ENCODE results near the gene CD300LF. TPM values are rescaled to one million over a fixed set of nuclear protein-coding genes. Genes with fewer than 3 reads are reported as not detected.

Gene CD300LF
- polyA plus RNA-seq, 1 donor, result 0.23 TPM

DNA sequence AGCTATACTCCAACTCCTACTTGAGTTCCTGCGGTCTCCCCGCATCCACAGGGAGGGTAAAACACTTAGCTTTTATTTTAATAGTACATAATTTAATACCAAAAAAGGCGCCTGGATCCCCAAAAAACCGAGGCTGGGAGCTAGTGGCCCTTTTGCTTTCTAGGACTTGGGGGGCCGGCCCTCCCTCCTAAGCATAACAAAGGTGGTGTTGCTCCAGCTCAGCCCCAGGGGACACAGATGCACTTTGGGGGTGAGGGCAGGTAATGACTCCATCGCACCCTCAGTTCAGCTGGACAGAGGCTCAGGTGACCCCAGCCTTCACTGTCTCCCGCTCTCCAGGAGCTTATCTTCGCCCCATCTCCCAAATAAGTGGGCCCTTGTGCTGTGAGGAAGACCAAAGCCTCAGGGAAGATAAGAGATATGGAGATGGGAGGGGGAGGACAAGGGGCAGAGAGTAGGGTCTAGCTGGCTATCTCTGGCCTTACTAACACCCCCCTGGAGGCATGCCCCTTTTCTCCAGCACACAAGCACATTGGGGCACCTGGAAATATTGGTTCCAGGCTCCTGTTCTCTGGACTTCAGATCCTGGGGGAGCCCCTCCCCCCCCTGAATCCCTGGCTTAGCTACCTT is 32.9 kb upstream of the CD300LF start:
- DNase-seq, result no peak

DNA sequence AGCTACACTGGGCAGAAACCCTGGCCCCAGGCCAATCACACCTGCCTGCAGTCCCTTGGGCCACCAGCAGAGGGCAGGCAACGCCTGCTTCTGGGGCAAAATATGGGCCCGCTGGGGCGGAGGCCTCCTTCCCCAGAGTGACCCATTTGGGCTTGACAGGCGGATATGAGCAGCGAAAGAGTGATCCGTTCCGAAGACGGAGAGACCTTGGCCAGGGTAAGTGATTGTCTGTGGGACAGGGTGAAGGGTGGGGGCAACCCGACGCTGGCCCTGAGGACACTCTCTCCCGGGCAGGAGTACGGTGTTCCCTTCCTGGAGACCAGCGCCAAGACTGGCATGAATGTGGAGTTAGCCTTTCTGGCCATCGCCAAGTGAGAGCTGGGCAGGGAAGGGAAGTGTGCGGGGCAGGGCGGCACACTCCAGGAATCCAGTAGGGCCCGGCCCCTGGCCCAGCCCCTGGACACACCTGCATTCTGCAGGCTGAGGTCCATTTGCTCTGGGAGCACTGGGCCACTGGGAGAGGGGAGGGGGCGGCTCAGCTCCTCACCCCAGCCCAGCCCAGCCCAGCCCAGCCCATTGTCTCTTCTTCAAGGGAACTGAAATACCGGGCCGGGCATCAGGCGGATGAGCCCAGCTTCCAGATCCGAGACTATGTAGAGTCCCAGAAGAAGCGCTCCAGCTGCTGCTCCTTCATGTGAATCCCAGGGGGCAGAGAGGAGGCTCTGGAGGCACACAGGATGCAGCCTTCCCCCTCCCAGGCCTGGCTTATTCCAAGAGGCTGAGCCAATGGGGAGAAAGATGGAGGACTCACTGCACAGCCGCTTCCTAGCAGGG is 32.2 kb upstream of the CD300LF start:
- no peak for DNase-seq

DNA sequence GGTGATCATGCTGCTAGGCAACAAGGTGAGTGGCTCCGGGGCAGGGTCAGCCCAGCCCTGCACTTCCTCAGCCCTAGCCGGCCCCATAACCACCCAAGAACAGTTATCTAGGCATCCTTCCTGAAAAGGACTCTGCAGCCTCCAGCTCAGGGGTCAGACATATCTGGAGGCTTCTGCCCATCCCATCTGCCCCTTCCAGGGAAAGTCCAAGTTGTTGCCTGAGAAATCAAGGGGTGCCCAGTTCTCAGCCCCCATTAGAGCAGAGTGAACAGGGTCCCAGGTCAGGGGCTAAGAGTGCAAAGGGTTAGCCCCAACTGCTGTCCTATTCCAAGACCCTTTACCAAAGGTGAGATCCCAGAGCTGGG is 31.6 kb upstream of the CD300LF start:
- no peak for DNase-seq

DNA sequence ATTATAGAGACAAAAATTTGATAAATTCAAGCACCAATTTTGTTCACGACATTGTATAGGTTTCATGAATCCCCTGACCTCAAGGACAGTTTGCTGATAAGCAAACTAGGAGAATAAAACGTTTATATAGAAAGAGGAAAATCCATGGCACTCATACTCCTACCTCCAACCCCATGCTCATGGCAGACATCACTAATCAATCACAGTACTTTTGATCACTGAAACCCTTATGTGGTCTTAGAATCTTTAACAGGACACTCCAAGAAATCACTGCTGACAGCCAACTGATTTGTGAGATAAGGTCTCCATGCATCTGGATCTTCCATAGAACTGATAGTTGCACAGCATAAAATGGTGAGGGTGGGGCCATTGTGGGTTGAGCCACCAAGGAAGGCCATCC is 31.0 kb upstream of the CD300LF start:
- no peak for DNase-seq

DNA sequence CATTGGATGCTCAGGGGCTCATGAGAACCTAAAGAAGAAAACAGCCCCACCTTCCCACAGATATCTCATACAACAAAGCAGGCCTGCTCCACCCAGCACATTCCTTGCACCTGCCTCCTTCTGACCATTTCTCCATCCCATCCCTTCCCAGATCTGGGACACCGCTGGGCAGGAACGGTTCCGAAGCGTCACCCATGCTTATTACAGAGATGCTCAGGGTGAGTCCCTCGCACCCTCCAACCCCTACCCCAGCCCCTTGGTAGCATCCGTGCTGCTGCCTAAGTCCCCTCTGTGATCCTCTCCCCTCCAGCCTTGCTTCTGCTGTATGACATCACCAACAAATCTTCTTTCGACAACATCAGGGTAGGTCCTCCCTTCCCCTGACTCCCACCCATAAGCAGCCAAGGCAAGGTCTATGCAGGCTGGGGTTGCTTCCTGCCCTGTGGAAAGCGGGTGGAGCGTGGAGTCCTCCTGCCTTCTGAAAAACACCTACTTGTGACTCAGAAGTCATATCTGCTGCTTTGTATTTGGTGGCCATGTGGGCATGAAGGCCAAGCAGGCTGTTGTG is 30.3 kb upstream of the CD300LF start:
- DNase-seq, result no peak

DNA sequence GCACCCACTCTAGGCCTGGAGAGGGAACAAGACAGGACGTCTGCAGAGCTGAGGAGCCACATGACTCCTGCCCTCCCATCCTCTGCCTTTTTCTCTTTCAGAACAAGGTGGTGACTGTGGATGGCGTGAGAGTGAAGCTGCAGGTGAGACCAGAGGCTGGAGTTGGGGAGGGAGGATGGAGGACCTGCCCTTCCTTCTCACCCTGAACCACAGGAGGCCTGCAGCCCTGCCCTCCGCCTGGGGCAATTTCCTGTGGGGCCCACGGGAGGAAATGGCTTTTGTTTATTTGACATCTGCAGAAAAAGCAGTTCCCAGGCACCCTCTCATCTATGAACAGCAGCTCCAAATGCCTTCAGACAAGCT is 29.4 kb upstream of the CD300LF start:
- DNase-seq, result no peak

DNA sequence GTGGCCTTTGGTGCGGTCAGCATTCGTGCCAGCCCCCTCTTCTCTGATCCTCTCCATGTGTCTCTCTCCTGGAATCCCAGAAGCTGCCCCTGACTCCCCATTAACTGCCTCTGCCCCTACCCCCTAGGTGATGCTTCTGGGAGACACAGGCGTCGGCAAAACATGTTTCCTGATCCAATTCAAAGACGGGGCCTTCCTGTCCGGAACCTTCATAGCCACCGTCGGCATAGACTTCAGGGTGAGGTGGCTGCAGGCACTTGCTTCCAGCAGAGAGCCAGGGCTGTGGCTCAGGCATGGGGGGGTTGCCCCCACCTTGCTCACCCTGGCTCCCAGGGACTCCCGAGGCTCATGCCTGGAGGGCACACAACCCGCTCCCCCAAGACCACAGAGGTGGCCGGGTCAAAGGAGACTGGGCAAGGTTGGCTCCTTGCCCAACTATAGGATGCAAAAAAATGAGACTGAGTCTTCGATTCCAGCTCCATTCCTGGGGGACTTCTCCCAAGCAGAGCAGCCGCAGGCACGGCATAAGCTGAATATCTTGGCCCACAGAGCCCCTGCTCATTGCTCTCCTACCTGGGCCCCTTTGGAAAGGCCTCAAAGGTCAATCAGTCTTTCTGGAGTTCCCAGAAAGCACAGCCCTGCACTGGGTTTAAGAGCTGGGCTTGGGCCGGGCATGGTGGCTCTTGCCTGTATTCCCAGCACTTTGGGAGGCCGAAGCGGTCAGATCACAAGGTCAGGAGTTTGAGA is 28.1 kb upstream of the CD300LF start:
- DNase-seq, result no peak

DNA sequence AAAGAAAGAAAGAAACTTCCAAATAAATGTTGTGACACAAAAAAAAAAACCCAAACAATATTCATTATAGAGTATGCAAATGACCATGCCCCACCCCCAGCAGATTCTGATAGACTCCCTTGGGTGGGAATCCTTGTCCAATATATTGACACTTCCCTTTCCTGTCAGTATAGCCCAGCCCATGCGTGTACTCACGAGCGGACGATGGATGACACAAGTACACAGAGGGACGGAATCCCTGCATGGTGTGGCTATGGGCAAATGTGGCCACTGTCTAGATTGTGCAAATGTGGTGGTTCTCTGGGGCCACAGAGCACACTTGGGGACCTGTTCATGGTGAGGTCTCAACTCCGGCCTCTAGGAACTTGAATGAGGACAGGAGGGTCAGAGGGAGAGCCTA is 27.4 kb upstream of the CD300LF start:
- no peak for DNase-seq

DNA sequence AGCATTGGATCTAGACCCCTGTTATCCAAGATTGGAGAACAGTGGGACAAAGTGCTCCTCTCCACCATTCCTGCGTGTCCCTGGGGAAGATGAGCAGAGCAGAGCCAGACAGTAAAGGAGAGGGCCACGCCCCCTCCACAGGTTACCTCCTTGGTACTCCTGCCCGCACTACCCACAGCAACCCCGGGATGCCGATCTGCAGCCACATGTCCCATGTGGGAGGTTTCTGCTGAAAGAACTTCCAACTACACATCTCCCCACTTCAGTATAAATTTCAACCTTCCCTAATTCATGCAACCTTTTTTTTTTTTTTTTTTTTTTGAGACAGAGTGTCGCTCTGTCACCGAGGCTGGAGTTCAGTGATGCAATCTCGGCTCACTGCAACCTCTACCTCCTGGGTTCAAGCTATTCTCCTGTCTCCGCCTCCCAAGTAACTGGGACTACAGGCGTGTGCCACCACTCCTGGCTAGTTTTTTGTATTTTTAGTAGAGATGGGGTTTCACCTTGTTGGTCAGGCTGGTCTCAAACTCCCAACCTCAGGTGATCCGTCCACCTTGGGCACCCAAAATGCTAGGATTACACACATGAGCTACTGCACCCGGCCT is 26.6 kb upstream of the CD300LF start:
- DNase-seq, result no peak

DNA sequence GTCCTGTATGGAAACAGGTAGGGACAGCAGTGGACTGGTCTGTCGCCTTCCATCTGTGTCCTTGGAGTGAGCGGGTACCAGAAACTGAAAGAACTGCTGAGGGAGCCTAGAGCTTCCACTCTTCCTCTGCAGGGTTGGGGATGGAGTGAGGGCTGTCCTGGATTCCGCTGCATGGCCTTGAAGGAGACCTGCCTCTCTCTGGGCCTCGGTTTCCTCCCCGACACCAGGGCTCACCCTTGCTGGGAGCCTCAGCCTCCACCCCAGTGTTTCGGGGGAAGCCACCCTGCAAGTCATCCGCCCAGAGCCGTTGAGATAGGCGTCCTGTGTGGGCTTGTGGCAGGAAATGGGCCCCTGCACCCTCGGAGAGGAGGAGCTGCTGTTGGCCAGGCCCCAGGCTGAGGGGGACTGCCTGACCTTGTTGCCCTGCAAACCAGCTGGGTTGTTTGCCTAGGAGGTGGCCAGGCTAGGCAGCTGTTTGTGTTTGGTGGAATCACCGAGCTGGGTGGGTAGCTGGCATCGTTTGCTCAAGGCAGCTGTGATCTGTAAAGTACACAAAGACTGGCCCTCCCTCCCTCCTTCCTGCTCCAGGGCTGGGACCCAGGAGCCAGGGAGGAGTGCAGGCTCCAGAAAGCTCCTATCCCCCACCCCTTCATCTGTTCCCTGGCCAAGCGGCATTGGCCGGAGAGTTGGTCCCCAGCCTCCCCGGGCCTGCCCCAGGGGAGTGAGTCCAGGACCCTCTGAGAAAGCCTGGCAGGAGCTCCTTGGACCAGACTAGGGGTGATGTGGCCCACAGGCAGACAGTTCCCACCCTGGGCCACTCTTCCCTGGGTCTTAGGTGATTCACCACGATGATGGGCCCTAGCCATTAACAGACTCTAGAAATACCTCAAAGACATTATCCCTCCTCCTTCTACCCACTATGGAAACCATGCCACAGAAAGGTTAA is 25.6 kb upstream of the CD300LF start:
- DNase-seq, result no peak

DNA sequence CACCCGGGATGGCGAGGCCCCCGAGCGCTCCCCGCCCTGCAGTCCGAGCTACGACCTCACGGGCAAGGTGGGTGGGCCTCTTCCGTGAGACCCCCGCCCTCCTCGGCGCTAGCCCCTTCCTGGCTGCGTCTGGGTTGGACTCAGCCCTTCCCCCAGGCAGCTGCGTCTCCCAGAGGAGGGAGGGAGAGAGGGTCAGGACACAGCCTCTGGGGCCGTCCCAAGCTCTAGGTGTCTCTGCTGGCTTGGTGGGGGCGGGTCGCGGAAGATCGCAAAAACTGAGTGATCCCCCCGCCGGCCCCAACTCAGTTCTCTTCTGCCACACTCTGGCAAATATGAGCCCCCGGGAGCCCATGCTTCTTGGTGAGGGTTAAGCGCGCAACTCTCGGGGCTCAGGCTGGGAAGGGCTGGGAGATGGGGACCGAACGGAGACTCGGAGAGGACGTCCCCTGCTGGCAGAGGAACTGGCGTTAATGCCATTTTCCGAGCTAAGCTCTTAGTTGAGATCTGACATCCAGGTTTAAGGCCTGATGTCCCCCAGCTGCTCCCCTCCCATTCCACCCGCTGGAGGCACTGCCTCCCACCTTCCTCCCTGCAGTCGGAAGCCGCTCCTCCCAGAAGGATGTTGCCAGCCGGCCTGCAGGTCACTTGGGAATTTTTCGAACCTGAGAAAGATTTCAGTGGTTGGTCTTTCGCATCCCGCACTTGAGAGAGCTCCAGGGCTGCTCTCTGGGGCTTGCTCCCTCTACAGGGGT is 24.8 kb upstream of the CD300LF start:
- DNase-seq, result no peak

DNA sequence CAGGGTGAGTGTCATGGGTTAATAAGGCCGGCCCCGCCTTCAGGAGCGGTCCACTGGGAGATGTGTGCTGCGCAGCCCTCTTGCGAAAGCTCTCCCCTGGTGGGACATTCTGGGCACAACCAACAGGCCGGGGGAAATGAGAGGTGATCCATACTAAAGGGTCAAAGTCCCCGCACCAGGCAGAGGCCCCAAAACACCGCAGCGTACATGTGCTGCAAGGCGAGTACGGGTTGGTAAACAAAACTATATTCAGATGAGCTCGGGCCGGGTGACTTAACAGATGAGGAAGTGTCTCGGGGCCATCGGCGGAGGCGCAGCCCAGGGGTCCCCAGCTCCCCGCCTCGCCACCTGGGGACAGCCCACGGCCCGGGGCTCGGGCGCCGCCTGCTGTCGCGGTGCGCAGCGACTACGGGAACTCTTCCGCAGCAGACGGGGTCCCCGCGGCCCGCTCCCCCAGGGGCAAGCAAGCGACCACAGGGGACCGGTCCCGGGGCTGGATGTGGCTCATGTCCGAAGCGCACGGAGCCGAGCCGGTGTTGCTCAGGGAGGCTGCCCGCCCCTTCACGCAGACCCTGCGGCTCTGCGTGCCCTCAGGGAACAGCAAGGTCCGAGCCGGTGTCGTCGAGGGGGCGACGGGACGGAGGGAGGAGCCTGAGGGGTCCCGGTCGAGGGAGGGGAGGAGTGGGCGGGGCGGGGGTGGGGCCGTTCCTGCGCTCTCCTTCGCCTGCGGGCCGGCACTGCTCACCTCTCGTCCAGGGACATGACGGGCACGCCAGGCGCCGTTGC is 24.0 kb upstream of the CD300LF start, which contains the start of gene RAB37:
Gene RAB37 (plus strand): TSS at position 744 of the 786 bp plus-strand sequence. CDS start 17 bp downstream, at position 761.
- DNase-seq, result no peak

DNA sequence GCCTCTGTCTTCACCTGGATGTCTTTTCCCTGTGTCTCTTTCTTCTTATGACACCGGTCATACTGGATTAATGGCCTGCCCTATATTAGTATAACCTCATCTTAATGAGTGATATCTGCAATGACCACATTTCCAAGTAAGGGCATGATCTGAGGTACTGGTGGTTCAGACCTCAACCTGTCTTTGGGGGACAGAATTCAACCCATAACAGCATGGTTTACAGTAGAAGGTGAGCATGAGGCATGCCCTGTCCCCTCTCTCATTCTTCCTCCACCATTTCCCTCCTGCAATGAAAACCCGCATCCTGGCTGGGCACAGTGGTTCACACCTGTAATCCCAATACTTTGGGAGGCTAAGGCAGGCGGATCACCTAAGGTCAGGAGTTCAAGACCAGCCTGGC is 21.5 kb upstream of the CD300LF start:
- DNase-seq, result no peak

DNA sequence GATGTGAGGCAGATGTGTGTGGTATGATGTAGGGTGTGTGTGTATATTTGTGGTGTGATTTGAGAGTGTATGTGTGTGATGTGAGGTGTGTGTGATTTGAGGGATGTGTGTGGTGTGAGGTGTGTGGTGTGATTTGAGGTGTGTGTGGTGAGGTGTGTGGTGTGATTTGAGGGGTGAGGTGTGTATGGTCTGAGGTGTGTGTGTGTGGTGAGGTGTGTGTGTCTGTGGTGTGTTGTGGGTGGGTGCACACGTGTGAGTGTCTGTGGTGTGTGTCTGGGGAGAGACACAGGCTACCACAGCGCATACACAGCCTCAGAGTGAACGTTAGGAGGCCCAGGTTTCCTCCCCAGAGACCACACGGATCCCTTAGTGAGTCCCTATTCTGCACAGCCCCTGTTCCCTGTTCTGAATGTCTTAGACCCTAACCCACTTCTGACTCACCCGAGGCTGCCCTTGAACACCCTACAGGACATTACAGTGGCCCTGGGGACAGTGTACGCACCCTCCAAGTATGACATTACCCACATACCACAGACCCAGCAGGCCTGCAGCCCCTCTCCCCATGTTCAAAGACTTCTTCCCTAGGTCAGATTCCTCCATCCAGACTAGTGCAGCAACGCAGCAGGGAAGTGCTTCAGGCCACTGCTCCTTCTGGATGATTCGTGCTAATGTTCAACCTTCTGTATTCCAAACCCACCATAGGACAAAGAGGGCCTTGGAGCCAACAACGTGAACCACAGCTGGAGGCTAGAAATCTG is 20.8 kb upstream of the CD300LF start:
- no peak for DNase-seq

DNA sequence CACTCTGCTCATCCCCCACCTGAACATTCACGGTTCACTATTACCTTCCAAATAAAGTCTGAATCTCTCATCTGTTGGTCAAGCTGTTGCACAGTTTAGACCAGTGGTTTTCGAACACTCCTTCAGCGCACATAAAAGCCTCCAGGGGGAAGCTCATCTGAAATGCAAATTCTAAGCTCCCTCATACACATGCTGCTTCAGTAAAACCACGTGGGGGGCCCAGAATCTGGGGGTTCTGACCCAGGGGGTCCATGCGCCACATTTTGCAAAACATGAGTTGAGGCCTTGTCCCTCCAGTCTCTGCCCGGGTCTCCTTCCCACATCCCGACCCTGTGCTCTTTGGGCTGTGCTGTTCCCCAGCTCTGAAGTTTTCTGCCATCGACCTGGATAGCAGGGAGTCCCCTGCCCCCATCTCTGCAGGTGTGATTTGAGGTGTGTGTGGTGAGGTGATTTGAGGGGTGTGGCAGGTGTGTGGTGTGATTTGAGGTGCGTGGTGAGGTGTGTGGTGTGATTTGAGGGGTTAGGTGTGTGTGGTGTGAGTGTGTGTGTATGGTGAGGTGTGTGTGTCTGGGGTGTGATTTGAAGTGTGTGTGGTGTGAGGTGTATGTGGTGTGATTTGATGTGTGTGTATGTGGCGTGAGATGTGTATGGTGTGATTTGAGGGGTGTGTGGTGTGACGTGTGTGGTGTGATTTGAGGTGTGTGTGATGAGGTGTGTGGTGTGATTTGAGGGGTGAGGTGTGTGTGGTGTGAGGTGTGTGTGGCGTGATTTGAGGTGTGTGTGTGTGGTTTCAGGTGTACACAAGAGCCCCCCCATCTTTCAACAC is 19.5 kb upstream of the CD300LF start:
- DNase-seq, result no peak

DNA sequence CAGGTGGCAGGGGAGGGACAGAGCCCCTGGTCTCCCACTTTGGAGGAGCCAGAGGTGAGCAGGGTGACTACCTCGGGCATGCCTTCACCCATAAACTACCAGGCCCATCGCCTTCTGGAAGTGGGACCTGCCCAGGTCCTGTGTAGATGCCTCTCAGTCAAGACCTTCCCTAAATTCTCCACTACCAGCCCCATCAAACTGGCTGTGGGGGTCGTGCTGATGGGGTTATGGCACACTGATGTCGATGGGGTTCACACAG is 18.6 kb upstream of the CD300LF start:
- no peak for DNase-seq

DNA sequence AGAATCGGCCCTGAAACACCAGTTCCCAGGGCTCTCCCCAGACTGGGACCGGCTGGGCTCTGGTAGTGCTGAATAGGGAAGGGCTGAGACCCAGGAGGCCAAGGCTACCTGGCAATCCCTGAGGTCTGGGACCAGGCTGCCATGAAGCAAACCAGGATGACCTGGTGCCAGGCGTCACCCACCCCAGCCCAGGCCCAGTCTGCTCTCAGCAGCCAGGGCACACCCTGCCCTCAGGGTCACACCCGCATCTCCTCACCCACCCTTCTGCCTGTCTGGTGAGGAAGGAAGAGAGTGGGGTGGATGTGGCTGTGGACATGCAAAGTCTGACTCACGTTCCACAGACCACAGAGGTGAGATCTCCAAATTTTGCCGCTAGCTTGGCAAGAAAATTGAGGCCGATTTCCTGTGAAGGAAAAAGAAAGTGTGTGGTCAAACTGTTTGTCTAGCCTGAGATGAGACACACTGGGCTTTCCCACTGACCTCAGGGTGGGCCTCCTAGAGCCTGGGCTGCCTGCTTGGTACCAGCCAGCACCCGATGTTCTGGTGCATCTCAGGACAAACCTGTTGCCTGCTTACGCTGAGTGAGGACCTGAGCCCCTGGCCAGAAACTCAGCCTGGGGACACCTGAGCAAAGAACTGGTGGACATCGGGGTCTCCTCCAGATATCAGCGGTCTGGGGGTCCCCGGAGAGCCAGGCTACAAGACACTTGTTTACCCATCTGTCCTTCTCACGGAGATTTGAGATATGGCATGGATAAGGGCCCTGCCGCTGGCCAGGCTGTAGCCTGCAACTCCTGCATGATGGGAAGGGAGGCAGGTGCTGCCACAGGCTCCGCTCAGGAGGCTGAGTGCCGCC is 18.0 kb upstream of the CD300LF start:
- DNase-seq, result no peak
